ENCODE data around the gene HOXB2.

The HOXB2 gene

DNA sequence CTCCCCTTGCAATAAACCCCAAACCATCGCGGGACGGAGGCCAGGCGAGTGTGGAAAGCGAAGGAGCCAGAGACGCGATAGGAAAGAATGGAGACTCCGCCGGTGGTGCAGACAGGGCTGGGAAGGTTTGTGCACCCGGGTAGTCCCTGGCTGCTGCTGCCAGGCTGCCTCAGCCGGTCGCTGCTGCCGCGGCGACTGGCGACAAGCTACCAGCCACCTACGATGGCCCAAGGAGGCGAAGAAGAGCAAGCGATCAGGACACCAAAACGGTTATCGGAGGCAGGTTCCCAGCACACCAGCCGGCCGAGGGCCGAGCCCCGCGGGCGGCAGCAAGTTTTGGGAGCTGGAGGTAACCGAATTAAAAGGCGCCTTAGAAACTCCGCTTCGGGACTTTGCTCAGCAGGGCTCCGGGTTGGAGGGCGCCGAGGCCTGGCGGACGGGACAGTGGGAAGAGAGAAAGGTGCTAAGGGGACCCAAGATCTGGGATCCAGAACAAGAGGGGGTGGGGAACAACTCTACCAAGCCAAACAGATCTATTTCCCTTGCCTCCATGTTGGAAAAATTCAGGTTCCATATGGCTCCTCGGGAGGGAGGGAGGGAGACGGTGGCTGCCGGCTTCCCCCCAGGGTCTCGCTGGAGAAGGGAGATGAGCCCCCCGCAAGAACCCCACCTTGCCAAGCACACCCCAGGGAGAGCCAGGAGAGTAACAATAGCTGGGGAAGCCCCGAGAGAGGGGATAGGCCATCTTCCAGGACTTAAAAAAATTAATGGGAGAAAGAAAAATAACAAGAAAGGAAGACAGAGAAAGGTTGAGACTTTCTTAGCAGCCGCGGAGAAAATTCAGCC is 9.7 kb upstream of the HOXB2 start:
- no peak overlapping the region for H3K27ac Mint-ChIP-seq

GRCh38 chr17:48553826-48554225 is 8.9 kb upstream of the HOXB2 start:
- Mint-ChIP-seq H3K9me3 (ENCODE audit: low read depth) (no peaks in the 10 kb centered on the region), H3K4me3 (no peak overlapping the region), H3K27me3 (peaks cover 6% of the 10 kb centered on the region), H3K27ac (no peak overlapping the region), H3K4me1 (ENCODE audit: low read depth) (peaks cover 8% of the 10 kb centered on the region), H3K36me3 (no peaks in the 10 kb centered on the region)

More for the DNA sequence above, 9.7 kb upstream of the HOXB2 start:
- Mint-ChIP-seq H3K36me3 (no peaks in the 10 kb centered on the region), H3K4me1 (ENCODE audit: low read depth) (peaks cover 8% of the 10 kb centered on the region), H3K9me3 (ENCODE audit: low read depth) (no peaks in the 10 kb centered on the region), H3K27me3 (peaks cover 6% of the 10 kb centered on the region), H3K4me3 (peak overlapping the region; percentile 95)

DNA sequence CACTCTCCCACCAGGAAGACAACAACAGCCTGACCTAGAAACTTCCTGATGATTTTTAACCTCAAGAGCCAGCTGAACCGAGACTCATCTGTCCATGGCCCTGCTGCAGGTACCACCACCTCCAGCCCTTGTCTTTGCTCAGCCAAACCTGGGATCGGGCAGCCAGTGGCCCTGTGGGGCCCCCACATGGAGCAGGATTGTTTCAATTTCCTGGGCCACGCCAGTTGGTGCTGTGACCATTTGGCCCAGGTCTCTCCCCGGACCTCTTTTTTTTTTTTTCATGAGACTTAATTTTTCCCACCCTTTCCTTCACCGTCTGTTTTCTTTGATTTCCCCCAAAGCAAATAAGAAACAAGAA is 8.3 kb upstream of the HOXB2 start:
- H3K27ac Mint-ChIP-seq, result no peak overlapping the region
- H3K4me1 Mint-ChIP-seq (ENCODE audit: low read depth), result peaks cover 13% of the 10 kb centered on the region
- H3K27me3 Mint-ChIP-seq, result peaks cover 3% of the 10 kb centered on the region
- H3K9me3 Mint-ChIP-seq (ENCODE audit: low read depth), result no peaks in the 10 kb centered on the region
- H3K36me3 Mint-ChIP-seq, result no peaks in the 10 kb centered on the region
- no peak overlapping the region for H3K4me3 Mint-ChIP-seq

DNA sequence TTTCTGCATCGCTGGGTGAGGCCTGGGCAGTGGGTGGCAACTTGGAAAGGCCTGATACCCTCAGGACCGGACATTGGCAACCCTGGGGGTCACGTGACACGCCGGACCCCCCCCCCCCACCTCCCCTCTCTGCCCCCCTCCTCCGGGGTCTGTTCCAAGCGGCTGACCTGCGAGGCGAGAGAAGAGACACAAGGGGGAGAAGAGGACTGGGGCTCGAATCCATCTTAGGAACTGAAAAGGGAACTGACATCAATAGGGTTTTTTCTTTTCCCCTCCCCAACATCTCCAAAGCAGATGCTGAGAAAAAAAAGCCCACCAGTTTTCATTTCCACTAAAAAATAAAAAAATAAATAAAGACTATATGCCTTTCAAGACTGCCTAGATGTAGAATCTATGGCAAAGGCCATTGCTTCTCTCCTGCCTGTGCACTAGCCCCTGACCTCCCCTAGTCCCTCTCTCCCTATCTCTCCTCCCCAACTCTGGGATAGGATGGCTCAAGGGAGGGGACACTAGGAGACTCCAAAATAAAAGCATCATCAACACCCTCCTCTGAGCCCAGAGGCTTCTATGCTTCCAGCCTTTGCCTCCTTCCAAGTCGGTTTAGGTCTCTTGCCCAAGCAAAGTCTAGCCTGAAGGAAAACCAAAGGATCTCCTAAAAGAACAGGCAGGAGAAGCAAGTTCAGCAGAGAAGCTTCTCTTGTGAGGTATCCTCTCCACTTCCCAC is 7.7 kb upstream of the HOXB2 start:
- Mint-ChIP-seq H3K4me3 (no peak overlapping the region), H3K36me3 (no peaks in the 10 kb centered on the region), H3K27me3 (peaks cover 3% of the 10 kb centered on the region), H3K4me1 (ENCODE audit: low read depth) (peaks cover 18% of the 10 kb centered on the region), H3K9me3 (ENCODE audit: low read depth) (no peaks in the 10 kb centered on the region), H3K27ac (no peak overlapping the region)

- Mint-ChIP-seq H3K9me3 (ENCODE audit: low read depth) (no peaks in the 10 kb centered on the region), H3K4me1 (ENCODE audit: low read depth) (peaks cover 20% of the 10 kb centered on the region)
These were observed 6.9 kb upstream of the HOXB2 start for GRCh38 chr17:48551596-48552465.

DNA sequence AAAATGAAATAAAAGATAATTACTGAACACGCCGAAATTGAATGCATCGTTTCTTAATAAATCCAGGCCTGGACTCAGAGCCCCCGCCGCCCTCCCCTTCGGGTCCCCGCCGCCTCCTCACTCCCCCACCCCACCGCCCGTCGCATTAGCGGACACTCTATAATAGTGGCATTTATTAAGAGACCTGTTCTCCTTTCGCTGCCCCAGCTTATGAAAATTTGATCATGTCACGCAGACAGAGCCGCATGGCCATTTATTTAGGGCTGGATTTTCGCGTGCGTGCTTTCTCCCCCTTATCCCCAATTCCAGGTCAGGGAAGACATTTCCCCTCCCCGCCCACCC is 6.3 kb upstream of the HOXB2 start:
- no peaks in the 10 kb centered on the region for H3K9me3 Mint-ChIP-seq (ENCODE audit: low read depth)
- H3K4me3 Mint-ChIP-seq, result no peak overlapping the region
- H3K27me3 Mint-ChIP-seq, result peaks cover 2% of the 10 kb centered on the region
- no peaks in the 10 kb centered on the region for H3K36me3 Mint-ChIP-seq
- peaks cover 23% of the 10 kb centered on the region for H3K4me1 Mint-ChIP-seq (ENCODE audit: low read depth)
- H3K27ac Mint-ChIP-seq, result no peak overlapping the region

More at GRCh38 chr17:48551596-48552465, 6.9 kb upstream of the HOXB2 start:
- Mint-ChIP-seq H3K27ac (no peak overlapping the region), H3K4me3 (no peak overlapping the region), H3K27me3 (peaks cover 3% of the 10 kb centered on the region), H3K36me3 (no peaks in the 10 kb centered on the region)

DNA sequence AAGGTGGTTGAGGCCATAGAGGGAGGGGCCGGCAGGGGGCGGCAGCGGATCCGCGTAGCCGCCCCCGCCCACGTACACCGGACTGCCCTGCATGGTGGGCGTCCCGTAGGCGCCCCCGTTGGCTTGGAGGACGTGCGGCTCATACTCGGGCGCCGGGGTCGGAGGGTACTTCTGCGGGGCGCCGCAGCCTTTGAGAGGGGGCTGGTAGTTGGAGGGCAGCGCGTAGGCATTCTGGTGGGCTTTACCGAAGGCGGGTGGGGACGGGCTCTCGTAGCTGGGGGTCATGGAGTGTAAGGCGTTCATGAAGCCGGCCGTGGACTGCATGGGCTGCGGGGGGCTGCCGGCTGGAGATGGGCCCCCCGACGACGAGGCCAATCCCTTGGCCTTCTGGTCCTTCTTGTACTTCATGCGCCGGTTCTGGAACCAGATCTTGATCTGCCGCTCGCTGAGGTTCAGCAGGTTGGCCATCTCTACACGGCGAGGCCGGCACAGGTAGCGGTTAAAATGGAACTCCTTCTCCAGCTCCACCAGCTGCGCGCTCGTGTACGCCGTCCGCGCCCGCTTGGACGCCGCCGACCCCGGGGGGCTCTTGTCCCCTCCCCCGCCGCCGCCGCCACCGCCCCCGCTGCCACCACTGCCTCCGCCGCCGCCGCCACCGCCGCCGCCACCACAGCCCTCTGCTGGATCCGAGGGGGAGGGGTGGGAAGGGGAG is 5.7 kb upstream of the HOXB2 start:
- Mint-ChIP-seq H3K27ac (no peak overlapping the region), H3K4me1 (ENCODE audit: low read depth) (peaks cover 28% of the 10 kb centered on the region), H3K4me3 (no peak overlapping the region), H3K36me3 (no peaks in the 10 kb centered on the region), H3K27me3 (peaks cover 2% of the 10 kb centered on the region), H3K9me3 (ENCODE audit: low read depth) (no peaks in the 10 kb centered on the region)

DNA sequence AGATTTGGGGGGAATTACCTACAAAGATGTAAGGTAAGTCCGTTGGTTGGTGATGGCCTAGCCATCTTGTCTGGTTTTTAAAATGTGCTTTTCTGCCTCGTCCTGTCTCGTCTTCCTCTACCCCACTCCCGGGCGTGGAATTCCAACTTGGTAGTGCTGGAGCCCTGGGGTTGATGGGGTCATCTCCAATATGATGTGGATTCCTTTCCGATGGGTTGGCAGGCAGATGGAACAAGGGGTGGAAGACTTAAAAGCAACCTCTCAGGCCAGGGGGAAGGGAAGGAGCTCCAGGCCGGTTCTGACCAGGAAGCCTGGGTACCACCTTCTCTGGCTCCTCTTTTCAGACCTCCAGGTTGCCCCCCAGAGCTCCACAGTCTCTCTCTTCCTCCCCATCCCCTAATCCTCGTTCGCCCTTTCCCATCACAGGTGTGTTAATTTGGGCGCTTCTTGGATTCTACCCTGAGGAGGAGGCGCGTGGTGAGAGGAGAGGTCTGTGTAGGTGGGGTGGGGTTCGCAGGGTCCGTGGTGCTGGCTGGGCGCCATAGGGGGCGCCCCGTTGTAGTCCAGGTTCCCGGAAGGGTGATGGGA is 5.1 kb upstream of the HOXB2 start:
- Mint-ChIP-seq H3K27ac (no peak overlapping the region), H3K9me3 (ENCODE audit: low read depth) (no peaks in the 10 kb centered on the region), H3K4me1 (ENCODE audit: low read depth) (peaks cover 30% of the 10 kb centered on the region), H3K4me3 (no peak overlapping the region), H3K27me3 (no peaks in the 10 kb centered on the region), H3K36me3 (no peaks in the 10 kb centered on the region)

- Mint-ChIP-seq H3K9me3 (ENCODE audit: low read depth) (no peaks in the 10 kb centered on the region), H3K27me3 (no peaks in the 10 kb centered on the region), H3K27ac (no peak overlapping the region), H3K4me3 (no peak overlapping the region), H3K36me3 (no peaks in the 10 kb centered on the region), H3K4me1 (ENCODE audit: low read depth) (peaks cover 33% of the 10 kb centered on the region)
These were observed 4.3 kb upstream of the HOXB2 start for GRCh38 chr17:48549281-48549630.

DNA sequence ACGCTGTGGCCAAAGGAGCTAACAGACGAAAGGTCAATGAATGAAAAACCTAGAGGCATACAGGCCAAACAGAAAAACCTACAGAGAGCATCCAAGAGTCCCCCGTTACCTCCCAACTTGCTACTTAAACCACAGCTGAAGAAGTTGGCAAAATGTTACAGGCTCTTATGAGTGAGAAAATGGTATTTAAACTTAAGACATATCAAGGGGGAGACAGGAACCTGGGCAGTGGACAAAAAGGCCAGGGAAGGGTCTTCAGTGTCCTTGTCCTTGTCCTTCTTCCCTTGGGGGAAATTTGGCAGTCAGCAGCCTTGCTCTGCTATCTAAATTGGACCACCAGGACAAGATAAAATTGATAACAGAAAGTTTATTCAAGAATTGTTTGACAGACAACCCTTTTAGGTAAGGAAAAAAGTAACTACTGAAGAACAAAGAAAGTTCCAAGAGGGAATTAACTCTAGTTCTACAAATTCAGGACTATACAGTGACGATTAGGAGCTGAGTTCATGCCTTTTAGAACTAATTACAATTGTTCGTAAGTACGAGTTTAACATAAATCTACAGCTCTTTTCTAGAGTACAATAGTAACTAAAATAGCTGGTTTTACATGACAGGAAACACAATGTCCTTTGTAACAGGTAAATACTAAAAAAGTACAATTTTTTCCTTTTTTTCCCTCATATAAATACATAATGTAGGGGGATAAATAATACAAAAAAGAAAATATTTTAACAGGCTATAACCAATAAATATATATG is 3.8 kb upstream of the HOXB2 start:
- H3K27ac Mint-ChIP-seq, result peak overlapping the region; percentile 83

GRCh38 chr17:48547808-48548522 is 3.1 kb upstream of the HOXB2 start:
- Mint-ChIP-seq H3K27ac (peak overlapping the region; percentile 83), H3K36me3 (no peaks in the 10 kb centered on the region), H3K4me1 (ENCODE audit: low read depth) (peaks cover 34% of the 10 kb centered on the region), H3K27me3 (peaks cover 2% of the 10 kb centered on the region), H3K9me3 (ENCODE audit: low read depth) (no peaks in the 10 kb centered on the region), H3K4me3 (peak overlapping the region; percentile 65)

More for the DNA sequence above, 3.8 kb upstream of the HOXB2 start:
- Mint-ChIP-seq H3K4me3 (peak overlapping the region; percentile 65), H3K4me1 (ENCODE audit: low read depth) (peaks cover 34% of the 10 kb centered on the region), H3K36me3 (no peaks in the 10 kb centered on the region), H3K9me3 (ENCODE audit: low read depth) (no peaks in the 10 kb centered on the region), H3K27me3 (peaks cover 2% of the 10 kb centered on the region)

- Mint-ChIP-seq H3K4me1 (ENCODE audit: low read depth) (peaks cover 38% of the 10 kb centered on the region), H3K4me3 (peak overlapping the region; percentile 65), H3K36me3 (no peaks in the 10 kb centered on the region), H3K27ac (peak overlapping the region; percentile 83), H3K27me3 (peaks cover 2% of the 10 kb centered on the region), H3K9me3 (ENCODE audit: low read depth) (no peaks in the 10 kb centered on the region)
These were observed 2.3 kb upstream of the HOXB2 start for GRCh38 chr17:48546924-48547807.

Measured in activated naive CD8-positive, alpha-beta T cell (primary cell).